Esophagus muscularis mucosa (tissue), 4 donors: Measurements from ENCODE around the gene FBXO36.

Experiments
- EP300 ChIP-seq: sonication (generic); formaldehyde crosslinking; IDR thresholded peaks from one replicate; pipeline ENCODE4 v1.6.1; 2017; ENCODE audit warnings: antibody characterized with exemption
- POLR2AphosphoS5 ChIP-seq, 2 donors: sonication (generic); formaldehyde crosslinking; IDR thresholded peaks; one replicate each; pipeline ENCODE4 v1.6.1; 2017; ENCODE audit warnings: antibody characterized with exemption in 2 of 2
- TF ChIP-seq, protein P1 (sequence below), 3 experiments: fragments of 200-600 bp in 2 of 3; fragments of 450-650 bp in 1 of 3; sonication (generic) in 2 of 3; IDR thresholded peaks; one replicate each; pipeline ENCODE4 v1.5.1; 2017 to 2019; ENCODE audit warnings: antibody characterized with exemption in 3 of 3, mild to moderate bottlenecking in 2 of 3, moderate library complexity in 1 of 3

DNA sequence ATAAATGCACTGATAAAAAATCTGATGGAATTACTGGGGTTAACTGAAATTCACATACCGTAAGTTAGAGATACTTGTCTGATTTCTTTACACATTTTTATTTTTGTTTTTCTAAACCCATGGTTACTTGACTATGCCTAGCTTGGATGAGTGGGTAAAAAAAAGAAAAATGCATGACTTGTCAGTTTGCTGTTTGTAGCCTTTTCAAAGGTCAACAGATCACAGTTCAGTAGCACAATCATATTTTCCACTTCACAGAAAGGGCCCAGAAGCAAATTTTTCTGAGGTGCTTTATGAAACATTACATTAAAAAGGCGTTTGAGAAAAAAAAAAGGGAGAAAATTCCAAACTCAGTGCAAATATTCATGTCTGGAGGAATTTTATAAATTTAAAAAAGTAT is 130.0 kb downstream of the FBXO36 start:
- TF ChIP-seq, protein P1, sequence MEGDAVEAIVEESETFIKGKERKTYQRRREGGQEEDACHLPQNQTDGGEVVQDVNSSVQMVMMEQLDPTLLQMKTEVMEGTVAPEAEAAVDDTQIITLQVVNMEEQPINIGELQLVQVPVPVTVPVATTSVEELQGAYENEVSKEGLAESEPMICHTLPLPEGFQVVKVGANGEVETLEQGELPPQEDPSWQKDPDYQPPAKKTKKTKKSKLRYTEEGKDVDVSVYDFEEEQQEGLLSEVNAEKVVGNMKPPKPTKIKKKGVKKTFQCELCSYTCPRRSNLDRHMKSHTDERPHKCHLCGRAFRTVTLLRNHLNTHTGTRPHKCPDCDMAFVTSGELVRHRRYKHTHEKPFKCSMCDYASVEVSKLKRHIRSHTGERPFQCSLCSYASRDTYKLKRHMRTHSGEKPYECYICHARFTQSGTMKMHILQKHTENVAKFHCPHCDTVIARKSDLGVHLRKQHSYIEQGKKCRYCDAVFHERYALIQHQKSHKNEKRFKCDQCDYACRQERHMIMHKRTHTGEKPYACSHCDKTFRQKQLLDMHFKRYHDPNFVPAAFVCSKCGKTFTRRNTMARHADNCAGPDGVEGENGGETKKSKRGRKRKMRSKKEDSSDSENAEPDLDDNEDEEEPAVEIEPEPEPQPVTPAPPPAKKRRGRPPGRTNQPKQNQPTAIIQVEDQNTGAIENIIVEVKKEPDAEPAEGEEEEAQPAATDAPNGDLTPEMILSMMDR (IDR thresholded peaks at IDR 0.05) = no peak
- TF ChIP-seq POLR2AphosphoS5 (IDR thresholded peaks at IDR 0.05) (no peak), EP300 (no peak)
